IMR-90 (cell line): ENCODE results near the gene HMGA1. TPM values are rescaled to one million over a fixed set of nuclear protein-coding genes. Genes with fewer than 3 reads are reported as not detected.

ENCODE experiments used
- ATAC-seq: fragments of 200-7000 bp; cut with Tn5 transposase; 2 replicates; pipeline ENCODE4 v1.9.1; 2020; ENCODE audit warnings: low read depth, mild to moderate bottlenecking, moderate library complexity
- BruUV-seq: library from RNA; stranded (reverse); fragments of 400-500 nt; replicated peaks from 2 replicates; lab custom pipeline; 2021; lab: Mats Ljungman, UMichigan
- CTCF ChIA-PET: fragments of 300-600 bp; formaldehyde crosslinking; extraction: SDS; loops from one replicate; lab custom pipeline; 2021; ENCODE audit warnings: antibody characterized with exemption; lab: Yijun Ruan, JAX
- POLR2A ChIA-PET: fragments of 300-600 bp; sonication (Branson Sonifier 250); formaldehyde crosslinking; loops from one replicate; lab custom pipeline; 2022; ENCODE audit warnings: antibody characterized with exemption; ENCODE audit not compliant: unreplicated experiment; lab: Charles Lee
- DNase-seq: peaks from one replicate; pipeline ENCODE4 v3.0.0; 2013
- H2AFZ ChIP-seq: replicated peaks from 2 replicates; pipeline ENCODE3; 2013; ENCODE audit warnings: low read length, mild to moderate bottlenecking; ENCODE audit not compliant: poor library complexity
- H2AK5ac ChIP-seq: 2 replicates; pipeline ENCODE4 v1.6.1; 2013; ENCODE audit warnings: low read depth, low read length, inconsistent platforms
- H2AK9ac ChIP-seq: replicated peaks from 2 replicates; pipeline ENCODE3; 2013; ENCODE audit warnings: mild to moderate bottlenecking, low read depth, low read length, moderate library complexity; ENCODE audit not compliant: poor library complexity
- H2BK120ac ChIP-seq: 2 replicates; pipeline ENCODE4 v1.6.1; 2013; ENCODE audit warnings: low read depth, low read length, inconsistent platforms
- H2BK15ac ChIP-seq: 3 replicates; pipeline ENCODE4 v1.6.1; 2013; ENCODE audit warnings: low read depth, low read length, inconsistent platforms
- H2BK20ac ChIP-seq: 2 replicates; pipeline ENCODE4 v1.6.1; 2013; ENCODE audit warnings: low read depth, mild to moderate bottlenecking, inconsistent platforms, low read length, moderate library complexity
- H2BK5ac ChIP-seq: 2 replicates; pipeline ENCODE4 v1.6.1; 2013; ENCODE audit warnings: mild to moderate bottlenecking, low read depth, low read length, inconsistent platforms; ENCODE audit not compliant: poor library complexity, severe bottlenecking
- H3K14ac ChIP-seq: replicated peaks from 2 replicates; pipeline ENCODE4 v1.6.1; 2013; ENCODE audit warnings: low read depth, low read length, inconsistent platforms
- H3K18ac ChIP-seq: 2 replicates; pipeline ENCODE4 v1.6.1; 2013; ENCODE audit warnings: low read depth, low read length, control low read depth
- H3K23ac ChIP-seq: 2 replicates; pipeline ENCODE4 v1.6.1; 2013; ENCODE audit warnings: low read depth, low read length, inconsistent platforms
- H3K27ac ChIP-seq: 2 replicates; pipeline ENCODE4 v1.5.1; 2013; ENCODE audit warnings: mild to moderate bottlenecking, control low read depth, low read length; ENCODE audit not compliant: insufficient read depth
- H3K27me3 ChIP-seq: 2 replicates; pipeline ENCODE4 v1.6.1; 2013; ENCODE audit warnings: low read length; ENCODE audit not compliant: control insufficient read depth, insufficient read depth
- H3K36me3 ChIP-seq: 2 replicates; pipeline ENCODE4 v1.6.1; 2013; ENCODE audit warnings: low read length, mixed read lengths; ENCODE audit not compliant: control insufficient read depth, insufficient read depth
- H3K4ac ChIP-seq: 2 replicates; pipeline ENCODE4 v1.6.1; 2013; ENCODE audit warnings: low read depth, low read length, inconsistent platforms
- H3K4me1 ChIP-seq: 2 replicates; pipeline ENCODE4 v1.6.1; 2013; ENCODE audit warnings: low read length, mixed read lengths; ENCODE audit not compliant: control insufficient read depth, insufficient read depth
- H3K4me2 ChIP-seq: 2 replicates; pipeline ENCODE4 v1.6.1; 2013; ENCODE audit warnings: low read depth, mild to moderate bottlenecking, control low read depth, low read length, moderate library complexity
- H3K4me3 ChIP-seq: 2 replicates; pipeline ENCODE4 v1.5.1; 2013; ENCODE audit warnings: low read depth, mild to moderate bottlenecking, control low read depth, low read length, moderate library complexity; ENCODE audit not compliant: insufficient read depth
- H3K56ac ChIP-seq: 2 replicates; pipeline ENCODE4 v1.6.1; 2013; ENCODE audit warnings: low read length, inconsistent platforms; ENCODE audit not compliant: insufficient read depth; ENCODE audit errors: extremely low read depth
- H3K79me1 ChIP-seq, 2 experiments: 2 replicates each; pipeline ENCODE4 v1.6.1; 2013; ENCODE audit warnings: low read length in 2 of 2, inconsistent platforms in 1 of 2, low read depth in 1 of 2
- H3K9ac ChIP-seq: 2 replicates; pipeline ENCODE4 v1.6.1; 2013; ENCODE audit warnings: low read depth, low read length, control low read depth
- H3K9me1 ChIP-seq: 2 replicates; pipeline ENCODE4 v1.6.1; 2013; ENCODE audit warnings: low read length, inconsistent platforms; ENCODE audit not compliant: insufficient read depth
- H3K9me3 ChIP-seq: 2 replicates; pipeline ENCODE4 v1.6.1; 2013; ENCODE audit warnings: low read length; ENCODE audit not compliant: control insufficient read depth, insufficient read depth
- H4K20me1 ChIP-seq: 2 replicates; pipeline ENCODE4 v1.6.1; 2013; ENCODE audit warnings: low read length, inconsistent platforms; ENCODE audit not compliant: insufficient read depth
- H4K5ac ChIP-seq: 2 replicates; pipeline ENCODE4 v1.6.1; 2013; ENCODE audit warnings: mild to moderate bottlenecking, low read depth, low read length, control low read depth
- H4K8ac ChIP-seq, 2 experiments: 2 replicates each; pipeline ENCODE4 v1.6.1; 2013; ENCODE audit warnings: low read depth in 2 of 2, low read length in 2 of 2, control low read depth in 1 of 2, inconsistent platforms in 1 of 2
- H4K91ac ChIP-seq: 2 replicates; pipeline ENCODE4 v1.6.1; 2013; ENCODE audit warnings: low read depth, low read length, inconsistent platforms; ENCODE audit not compliant: insufficient read depth
- BHLHE40 ChIP-seq: fragments of 150-350 bp; IDR thresholded peaks from 2 replicates; pipeline ENCODE4 v1.6.1; 2016; ENCODE audit warnings: mild to moderate bottlenecking, low read depth, low read length
- CEBPB ChIP-seq: IDR thresholded peaks from 2 replicates; pipeline ENCODE4 v1.6.1; 2012; ENCODE audit warnings: low read depth, low read length, improper control_type of control experiment
- CHD1 ChIP-seq: IDR thresholded peaks from 2 replicates; pipeline ENCODE4 v1.6.1; 2012; ENCODE audit warnings: low read depth, low read length, improper control_type of control experiment
- ELK1 ChIP-seq: fragments of 150-350 bp; IDR thresholded peaks from 2 replicates; pipeline ENCODE4 v1.6.1; 2016; ENCODE audit warnings: low read depth, mild to moderate bottlenecking, low read length, moderate library complexity, borderline replicate concordance
- FOS ChIP-seq: fragments of 150-350 bp; IDR thresholded peaks from 2 replicates; pipeline ENCODE4 v1.6.1; 2016; ENCODE audit warnings: low read depth, low read length
- MAZ ChIP-seq: IDR thresholded peaks from 2 replicates; pipeline ENCODE4 v1.6.1; 2012; ENCODE audit warnings: low read depth, mild to moderate bottlenecking, low read length, improper control_type of control experiment, moderate library complexity, borderline replicate concordance
- MXI1 ChIP-seq: IDR thresholded peaks from 2 replicates; pipeline ENCODE4 v1.6.1; 2012; ENCODE audit warnings: low read depth, mild to moderate bottlenecking, low read length, moderate library complexity, borderline replicate concordance
- POLR2A ChIP-seq: IDR thresholded peaks from 2 replicates; pipeline ENCODE4 v1.6.1; 2012; ENCODE audit warnings: mild to moderate bottlenecking, low read depth, low read length
- RAD21 ChIP-seq: IDR thresholded peaks from 2 replicates; pipeline ENCODE4 v1.6.1; 2012; ENCODE audit warnings: low read length, improper control_type of control experiment
- RCOR1 ChIP-seq: IDR thresholded peaks from 2 replicates; pipeline ENCODE4 v1.6.1; 2012; ENCODE audit warnings: mild to moderate bottlenecking, low read length, improper control_type of control experiment; ENCODE audit not compliant: insufficient replicate concordance
- RFX5 ChIP-seq: IDR thresholded peaks from 2 replicates; pipeline ENCODE4 v1.8.0; 2012; ENCODE audit warnings: low read depth, mild to moderate bottlenecking, low read length, moderate library complexity
- SMC3 ChIP-seq: fragments of 150-350 bp; IDR thresholded peaks from 2 replicates; pipeline ENCODE4 v1.6.1; 2016; ENCODE audit warnings: low read depth, mild to moderate bottlenecking, antibody characterized with exemption, low read length, moderate library complexity
- USF2 ChIP-seq: fragments of 150-350 bp; IDR thresholded peaks from 2 replicates; pipeline ENCODE4 v1.6.1; 2017; ENCODE audit warnings: mild to moderate bottlenecking, antibody characterized with exemption, low read length, low read depth
- WGBS, 2 experiments: methylation state at CpG; one replicate each; pipeline versions ENCODE4 v1.1.5 to v1.1.7; 2013; ENCODE audit warnings: missing lambda C conversion rate in 2 of 2; ENCODE audit not compliant: insufficient read length in 1 of 2; ENCODE audit errors: extremely low coverage in 2 of 2; 5-methylcytosine and 5-hydroxymethylcytosine counted together
- dilution Hi-C: fragments of 300-500 bp; cut with HindIII; formaldehyde crosslinking; loops from one replicate; pipeline ENCODE4 v1.14.3; 2018; ENCODE audit warnings: low sequenced_read_pairs; ENCODE audit not compliant: unreplicated experiment
- in situ Hi-C: fragments of 300-500 bp; cut with MboI; formaldehyde crosslinking; loops from 3 replicates; pipeline ENCODE4 v1.14.3; 2019; ENCODE audit warnings: low sequenced_read_pairs, inconsistent platforms, mixed read lengths
- intact Hi-C: fragments of 100-400 bp; cut with micrococcal nuclease; formaldehyde crosslinking; loops from 2 replicates; pipeline ENCODE4 v1.10.0; 2022
- polyA plus RNA-seq, 3 experiments: library from polyadenylated mRNA; depleted of rRNA; stranded (reverse); fragments of >200 nt; gene quantifications; 2 replicates each; pipeline ENCODE4 v1.2.3, GENCODE V29; 2012; ENCODE audit warnings: low replicate concordance in 1 of 3
- total RNA-seq: library from RNA; depleted of rRNA; stranded (reverse); fragments of >200 nt; gene quantifications from 2 replicates; pipeline ENCODE4 v1.2.3, GENCODE V29; 2012

Gene HMGA1
- total and polyA plus RNA-seq, 2 of the 4 experiments (the other 2 are of a cell fraction): 101 to 589 TPM

DNA sequence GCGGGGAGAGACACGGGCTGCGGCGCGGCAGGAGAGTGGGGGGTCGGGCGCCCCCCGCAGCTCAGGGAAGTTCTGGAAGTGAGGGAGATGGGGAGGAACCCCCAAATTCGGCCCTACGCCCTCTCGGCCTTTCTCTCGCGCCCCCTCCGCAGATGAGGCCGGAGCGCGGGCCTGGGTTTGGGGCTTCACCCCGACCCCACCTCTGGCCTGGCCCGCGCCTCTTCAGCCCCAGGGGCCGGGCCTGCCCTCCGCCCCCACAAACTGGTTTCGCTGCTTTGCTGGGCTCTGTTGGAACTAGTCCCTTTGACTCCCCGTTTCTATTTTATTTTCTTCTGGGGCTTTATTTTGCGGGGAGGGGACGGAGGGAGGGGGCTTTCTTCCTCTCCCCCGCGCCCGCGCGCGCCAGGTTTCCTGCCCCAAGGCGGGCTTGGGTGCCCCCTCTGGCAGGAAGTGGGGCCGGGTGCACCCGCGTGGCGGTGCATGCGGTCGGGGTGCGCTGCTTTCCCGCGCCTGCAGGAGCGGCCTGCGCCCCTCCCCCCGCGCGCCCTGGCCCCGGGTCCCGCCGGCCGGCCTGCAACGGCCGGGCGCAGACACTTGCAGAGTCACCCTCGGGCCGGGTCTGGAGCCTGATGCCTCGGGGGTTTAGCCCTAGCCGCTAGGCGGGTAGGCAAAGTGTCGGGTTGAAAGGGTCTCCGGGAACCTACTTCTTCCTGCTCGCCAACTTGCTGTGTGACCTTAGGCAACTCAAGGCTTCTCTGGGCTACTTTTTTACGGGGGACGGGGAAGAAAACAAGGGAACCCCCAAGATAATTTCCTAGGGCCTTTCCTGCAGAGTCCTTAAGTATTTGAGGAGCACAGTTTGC lies 1.3 kb downstream of the HMGA1 start:
- ATAC-seq: peak; percentile 6; the same call in 1 of the 2 replicates
- TF ChIP-seq FOS (no peak), CHD1 (no peak), SMC3 (no peak), BHLHE40 (no peak), USF2 (no peak), RFX5 (no peak), POLR2A (peak; percentile 44; the same call in 1 of the 2 replicates), CEBPB (no peak), MXI1 (peak; percentile 83; the same call in 1 of the 2 replicates), MAZ (peak; percentile 49; the same call in 1 of the 2 replicates), RAD21 (peak; percentile 27), RCOR1 (no peak), ELK1 (no peak)

More for the DNA sequence above, 1.3 kb downstream of the HMGA1 start:
- Histone ChIP-seq H3K27ac (peak overlapping the region; percentile 78), H2BK120ac (peak overlapping the region; percentile 62), H2BK20ac (no peak overlapping the region), H2AK9ac (peak overlapping the region; percentile 96), H3K4ac (peak overlapping the region; percentile 85), H3K9me3 (no peaks in the 10 kb centered on the region), H4K8ac (peak overlapping the region; percentile 58 to 75), H3K9ac (peak overlapping the region; percentile 71), H3K18ac (peak overlapping the region; percentile 28; the same call in 1 of the 2 replicates), H3K9me1 (peaks cover 19% of the 10 kb centered on the region), H2BK5ac (peak overlapping the region; percentile 76), H2BK15ac (peak overlapping the region; percentile 7; the same call in 1 of the 3 replicates), H3K23ac (peak overlapping the region; percentile 97), H4K20me1 (peaks cover 25% of the 10 kb centered on the region), H3K36me3 (peaks cover 16% of the 10 kb centered on the region), H2AFZ (peak overlapping the region; percentile 79), H4K91ac (peak overlapping the region; percentile 62), H2AK5ac (peak overlapping the region; percentile 72), H3K4me2 (peak overlapping the region; percentile 82), H3K14ac (peak overlapping the region; percentile 97), H3K4me1 (peaks cover 24% of the 10 kb centered on the region), H3K79me1 (peaks cover 14 to 41% of the 10 kb centered on the region in 2 experiments), H4K5ac (peak overlapping the region; percentile 38; the same call in 1 of the 2 replicates), H3K4me3 (peak overlapping the region; percentile 76), H3K27me3 (no peaks in the 10 kb centered on the region), H3K56ac (peak overlapping the region; percentile 91)
- ChIA-PET CTCF (no interaction called here), POLR2A (no interaction called here)
- DNase-seq: peak; percentile 33
- intact Hi-C loops (loop anchor here (2.0 to 5.0 kb wide), 2 partner anchors 25 to 41 kb away; no protein-coding TSS in a partner anchor), dilution Hi-C loops (no loop called here), in situ Hi-C loops (no loop called here)
- WGBS, 2 experiments: 2% methylated on average over 20 of the region's 64 CpGs; no CpG with 5 or more reads in 1 of the 2 experiments
- BruUV-seq: no TSS peak
